MM.1S (cell line): Measurements from ENCODE around the gene ACTL6B.

Experiments used
- CTCF ChIP-seq: fragments of 300-600 bp; sonication (generic); IDR thresholded peaks from 2 replicates; pipeline ENCODE4 v1.5.1; 2016; ENCODE audit warnings: antibody characterized with exemption, low read length, mixed read lengths
- EZH2 ChIP-seq: fragments of 300-600 bp; sonication (generic); optimal IDR thresholded peaks from 2 replicates; pipeline ENCODE3; 2017; ENCODE audit warnings: low read depth, mild to moderate bottlenecking, antibody characterized with exemption, low read length, mixed read lengths
- EZH2phosphoT487 ChIP-seq: fragments of 300-600 bp; sonication (generic); IDR thresholded peaks from 2 replicates; pipeline ENCODE4 v1.6.1; 2018; ENCODE audit warnings: antibody characterized with exemption, low read length

- TF ChIP-seq CTCF (no peak), EZH2 (no peak), EZH2phosphoT487 (no peak)
Observed at GRCh38 chr7:100602889-100603725, 53.1 kb downstream of the ACTL6B start.
